ENCODE data around the gene CANT1.

GRCh38 chr17:79023180-79023705 lies 13.7 kb upstream of the CANT1 start:
- no peak for TF ChIP-seq CTCF (IDR thresholded peaks at IDR 0.05; ENCODE audit: low read depth, low read length)
- no peak for TF ChIP-seq EZH2phosphoT487 (IDR thresholded peaks at IDR 0.05; ENCODE audit: low read depth)

All from OCI-LY3 (cell line).